Omental fat pad (tissue), 4 donors: ENCODE measurements around the gene ABCB9. TPM values are rescaled to one million over a fixed set of nuclear protein-coding genes. Genes with fewer than 3 reads are reported as not detected.

ENCODE experiments used
- ATAC-seq: fragments of 150-250 bp; one replicate; pipeline ENCODE4 v1.9.1; 2016; ENCODE audit warnings: mild to moderate bottlenecking, moderate library complexity; ENCODE audit not compliant: low FRiP score
- DNase-seq: peaks from one replicate; pipeline ENCODE4 v3.0.0-alpha.2; 2019; ENCODE audit warnings: low spot score
- CTCF ChIP-seq, 3 donors: fragments of 450-650 bp; IDR thresholded peaks; one replicate each; pipeline ENCODE4 v1.5.1; 2016 to 2017; ENCODE audit warnings: antibody characterized with exemption in 3 of 3, mild to moderate bottlenecking in 3 of 3, moderate library complexity in 2 of 3
- total RNA-seq, 4 donors: library from RNA; depleted of rRNA; stranded (reverse); fragments of >200 nt; gene quantifications; one replicate each; pipeline ENCODE4 v1.1.0, GENCODE V29; 2016

The ABCB9 gene
- total RNA-seq, 4 donors from 2014 or later = 1.3 to 4.7 (median 2.7) TPM

GRCh38 chr12:122980183-122981035, 14.1 kb upstream of the ABCB9 start, which contains the start of gene ARL6IP4:
ARL6IP4 (plus strand) TSS chr12:122980681; CDS start chr12:122981140, 459 bp downstream.
- TF ChIP-seq CTCF (IDR thresholded peaks at IDR 0.05) = no peak
- DNase-seq (no peak), ATAC-seq (peak; percentile 56)

- DNase-seq (no peak), ATAC-seq (no peak)
- TF ChIP-seq CTCF (IDR thresholded peaks at IDR 0.05) = no peak
These were observed 13.6 kb upstream of the ABCB9 start for GRCh38 chr12:122979908-122980182.

- no peak for TF ChIP-seq CTCF (IDR thresholded peaks at IDR 0.05)
- DNase-seq (no peak), ATAC-seq (no peak)
These were observed 13.0 kb upstream of the ABCB9 start for GRCh38 chr12:122979001-122979907.

GRCh38 chr12:122978507-122978955, 12.3 kb upstream of the ABCB9 start:
- no peak for DNase-seq
- ATAC-seq = no peak
- TF ChIP-seq CTCF (IDR thresholded peaks at IDR 0.05) = no peak

GRCh38 chr12:122977655-122978392, 11.6 kb upstream of the ABCB9 start:
- ATAC-seq (no peak), DNase-seq (no peak)
- TF ChIP-seq CTCF (IDR thresholded peaks at IDR 0.05) = no peak

GRCh38 chr12:122977153-122977552, 10.9 kb upstream of the ABCB9 start:
- DNase-seq = no peak
- ATAC-seq = no peak
- TF ChIP-seq CTCF (IDR thresholded peaks at IDR 0.05) = no peak
